GM12875 (cell line): Measurements from ENCODE around the gene STAT4.

Experiments
- H3K4me3 ChIP-seq: one replicate; pipeline ENCODE4 v1.5.1; 2011; ENCODE audit warnings: low read depth, low read length, control low read depth
- CTCF ChIP-seq: IDR thresholded peaks from 2 replicates; pipeline ENCODE4 v1.5.1; 2011; ENCODE audit warnings: low read depth, mild to moderate bottlenecking, control low read depth, inconsistent platforms, low read length, moderate library complexity, borderline replicate concordance; ENCODE audit not compliant: insufficient read depth

Gene STAT4

DNA sequence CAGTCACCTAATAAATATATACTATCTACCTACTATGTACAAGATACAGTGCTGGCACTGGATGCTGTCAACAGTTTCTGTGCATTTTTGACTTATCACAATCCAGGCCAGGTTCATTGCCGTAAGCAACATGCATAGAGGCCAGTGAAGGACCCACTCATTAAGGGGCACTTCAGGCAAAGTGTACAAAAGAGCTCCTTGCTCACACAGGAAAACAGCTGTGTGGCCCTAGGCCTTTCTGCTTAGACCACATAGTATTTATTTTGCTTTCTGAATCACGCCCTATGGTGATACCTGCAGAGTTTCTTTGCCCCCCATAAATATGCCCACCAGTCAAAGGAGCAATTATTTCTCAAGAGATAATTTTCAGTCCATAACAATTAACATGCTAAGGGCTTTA lies 39.6 kb upstream of the STAT4 start:
- TF ChIP-seq CTCF = no peak
- H3K4me3 ChIP-seq = no peak overlapping the region

GRCh38 chr2:191189112-191189635 lies 38.4 kb upstream of the STAT4 start:
- no peak overlapping the region for H3K4me3 ChIP-seq
- no peak for TF ChIP-seq CTCF

DNA sequence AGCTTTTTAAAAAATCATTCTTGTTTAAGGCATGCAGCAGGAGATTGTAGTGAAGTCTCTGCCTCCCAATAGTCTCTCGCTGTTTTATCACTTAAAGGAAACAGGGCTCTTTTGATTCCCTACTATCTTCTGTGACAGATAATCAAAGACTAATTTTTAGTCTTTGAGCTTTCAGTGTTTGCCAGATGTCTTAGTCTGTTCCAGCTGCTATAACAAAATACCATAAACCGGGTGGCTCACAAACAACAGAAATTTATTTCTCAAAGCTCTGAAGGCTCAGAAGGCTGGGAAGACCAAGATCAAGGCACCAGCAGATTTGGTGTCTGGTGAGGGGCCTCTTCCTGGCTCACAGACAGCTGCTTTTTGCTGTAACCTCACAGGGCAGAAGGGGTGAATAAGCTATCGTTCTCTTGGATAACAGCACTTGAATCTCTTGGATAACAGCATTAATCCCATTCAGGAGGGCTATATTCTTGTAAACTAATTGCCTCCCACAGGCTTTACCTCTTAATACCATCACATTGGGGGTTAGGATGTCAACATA lies 37.8 kb upstream of the STAT4 start:
- no peak overlapping the region for H3K4me3 ChIP-seq
- no peak for TF ChIP-seq CTCF

DNA sequence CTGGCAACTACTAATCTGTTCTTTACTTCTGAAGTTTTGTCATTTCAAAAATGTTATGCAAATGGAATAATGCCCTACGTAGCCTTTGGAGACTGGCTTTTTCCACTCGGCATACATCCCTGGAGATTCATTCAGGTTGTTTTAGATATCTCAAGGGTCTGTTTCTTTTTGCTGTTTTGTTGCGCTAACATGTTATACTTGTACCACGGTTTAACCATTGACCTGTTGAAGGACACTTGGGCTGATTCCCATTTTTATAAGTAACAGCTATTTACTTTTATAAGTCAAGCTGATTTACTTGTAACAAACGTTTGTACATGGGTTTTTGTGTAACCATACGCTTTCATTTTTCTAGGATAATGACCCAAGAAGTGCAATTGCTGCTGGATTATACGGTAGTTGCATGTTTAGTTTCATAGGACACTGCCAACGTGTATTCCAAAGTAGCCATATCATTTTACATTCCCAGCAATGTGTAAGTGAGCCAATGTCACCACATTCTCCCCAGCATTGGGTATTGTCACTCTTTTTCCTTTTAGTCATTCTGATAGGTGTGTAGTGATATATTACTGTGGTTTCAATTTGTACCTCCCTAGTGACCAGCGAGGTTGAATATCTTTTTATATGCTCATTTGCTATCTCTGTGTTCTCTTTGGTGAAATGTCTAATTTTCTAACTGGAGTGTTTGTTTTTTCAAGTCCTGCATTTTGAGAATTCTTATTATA lies 36.5 kb upstream of the STAT4 start:
- no peak overlapping the region for H3K4me3 ChIP-seq
- TF ChIP-seq CTCF = no peak

DNA sequence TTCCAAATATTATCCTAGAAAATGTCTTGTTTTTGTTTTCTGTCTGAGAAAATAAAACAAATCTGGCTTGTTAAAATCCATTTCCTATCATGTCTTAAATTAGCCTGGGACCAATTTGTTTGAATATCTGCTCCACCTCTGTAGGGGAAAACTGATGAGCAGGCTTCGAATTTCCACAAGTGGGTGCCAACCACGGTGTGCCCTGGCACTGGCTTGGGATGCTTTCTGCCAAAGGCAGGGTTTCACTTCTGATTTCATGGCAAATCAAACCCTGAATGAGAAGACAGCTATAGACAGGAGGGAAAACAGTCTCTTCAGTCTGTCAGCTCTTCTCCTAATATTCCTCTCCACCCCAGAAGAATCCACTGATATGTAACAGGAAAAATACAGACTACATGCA lies 33.7 kb upstream of the STAT4 start:
- no peak for TF ChIP-seq CTCF

GRCh38 chr2:191183516-191183915 lies 32.7 kb upstream of the STAT4 start:
- TF ChIP-seq CTCF = no peak
- no peak overlapping the region for H3K4me3 ChIP-seq

More for the DNA sequence above, 33.7 kb upstream of the STAT4 start:
- no peak overlapping the region for H3K4me3 ChIP-seq

DNA sequence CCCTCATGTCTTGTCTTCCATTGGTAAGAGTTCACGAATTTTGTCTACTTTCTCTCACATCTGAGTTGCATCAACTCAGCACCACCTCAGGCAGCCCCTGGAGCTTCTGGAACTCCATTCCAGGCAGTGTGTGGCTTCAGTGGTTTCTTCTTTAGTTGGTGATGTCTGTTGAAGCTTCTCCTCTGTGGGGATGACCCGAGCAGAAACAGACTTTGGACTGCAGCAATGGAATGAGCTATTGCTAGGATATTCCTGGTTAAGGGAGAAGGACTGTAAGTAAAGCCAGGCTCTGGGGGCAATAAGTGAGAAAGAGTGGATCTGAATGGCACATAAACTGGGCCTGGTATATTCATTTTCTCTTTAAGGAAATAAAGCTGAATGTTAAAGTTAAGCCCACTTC lies 32.3 kb upstream of the STAT4 start:
- TF ChIP-seq CTCF = no peak
- H3K4me3 ChIP-seq = no peak overlapping the region
